Mammary epithelial cell (primary cell): ENCODE data around the gene NUMA1.

Experiments used
- CTCF ChIP-seq, 2 donors: IDR thresholded peaks in 1 of 2; conservative IDR thresholded peaks in 1 of 2; 2 replicates each; pipeline ENCODE4 v1.5.1; 2011 to 2012; ENCODE audit warnings: inconsistent platforms in 2 of 2, low read length in 2 of 2, mild to moderate bottlenecking in 2 of 2, control low read depth in 1 of 2, low read depth in 1 of 2; ENCODE audit not compliant: insufficient read depth in 1 of 2; ENCODE audit errors: extremely low read depth in 1 of 2
- EZH2 ChIP-seq: IDR thresholded peaks from 2 replicates; pipeline ENCODE4 v1.6.1; 2012; ENCODE audit warnings: low read length, inconsistent platforms, borderline replicate concordance

GRCh38 chr11:71987521-71987920, 92.8 kb downstream of the NUMA1 start:
- TF ChIP-seq CTCF (conservative IDR thresholded peaks at IDR 0.05 in 1 of 2, IDR thresholded peaks at IDR 0.05 in 1 of 2; ENCODE audit: extremely low read depth in 1 of 2, insufficient read depth in 1 of 2, low read depth in 1 of 2, low read length in 2 of 2) (no peak), EZH2 (no peak)
